Esophagus squamous epithelium (tissue), 4 donors: Measurements from ENCODE around the gene TTLL3.

Source experiments
- POLR2A ChIP-seq, 4 donors: fragments of 450-650 bp; IDR thresholded peaks; one replicate each; pipeline ENCODE4 v1.6.1; 2017; ENCODE audit warnings: antibody characterized with exemption in 4 of 4, mild to moderate bottlenecking in 4 of 4, moderate library complexity in 3 of 4
- TF ChIP-seq, protein P1 (sequence below), 6 experiments: fragments of 450-650 bp in 4 of 6; fragments of 200-600 bp in 2 of 6; sonication (generic) in 2 of 6; IDR thresholded peaks; one replicate each; pipeline ENCODE4 v1.5.1; 2016 to 2019; ENCODE audit warnings: antibody characterized with exemption in 6 of 6, mild to moderate bottlenecking in 4 of 6, moderate library complexity in 4 of 6

DNA sequence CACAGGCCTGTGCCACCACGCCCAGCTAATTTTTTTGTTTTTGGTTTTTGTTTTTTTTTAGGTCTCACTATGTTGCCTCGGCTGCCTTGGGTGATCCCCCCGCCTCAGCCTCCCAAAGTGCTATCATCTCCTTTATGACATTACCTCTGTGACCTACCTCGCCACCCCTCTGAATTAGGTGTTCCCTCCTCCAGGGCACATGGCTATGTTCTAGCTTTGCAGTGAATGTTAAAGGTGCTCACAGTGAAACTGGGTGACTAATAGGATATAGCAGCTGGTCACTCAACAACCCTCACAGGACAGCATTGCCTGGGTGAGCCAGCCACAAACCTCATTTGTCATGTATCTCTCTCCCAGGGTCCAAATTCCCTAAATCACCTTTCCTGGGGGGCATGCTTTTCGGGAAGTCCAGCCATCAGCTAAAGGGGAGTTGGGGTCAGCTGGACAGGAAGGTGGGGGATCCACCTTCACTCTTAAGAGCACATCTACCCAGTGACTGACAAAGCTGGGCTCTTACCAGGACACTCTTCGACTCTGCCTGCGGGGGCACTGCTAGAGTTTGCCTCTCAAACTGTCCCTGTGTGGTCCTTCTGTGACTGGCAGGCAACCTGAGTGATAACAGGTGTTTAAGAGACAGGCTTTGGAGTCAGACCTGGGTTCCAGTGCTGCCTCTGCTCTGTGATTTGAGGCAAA is 1.6 kb upstream of the TTLL3 start:
- TF ChIP-seq, protein P1, sequence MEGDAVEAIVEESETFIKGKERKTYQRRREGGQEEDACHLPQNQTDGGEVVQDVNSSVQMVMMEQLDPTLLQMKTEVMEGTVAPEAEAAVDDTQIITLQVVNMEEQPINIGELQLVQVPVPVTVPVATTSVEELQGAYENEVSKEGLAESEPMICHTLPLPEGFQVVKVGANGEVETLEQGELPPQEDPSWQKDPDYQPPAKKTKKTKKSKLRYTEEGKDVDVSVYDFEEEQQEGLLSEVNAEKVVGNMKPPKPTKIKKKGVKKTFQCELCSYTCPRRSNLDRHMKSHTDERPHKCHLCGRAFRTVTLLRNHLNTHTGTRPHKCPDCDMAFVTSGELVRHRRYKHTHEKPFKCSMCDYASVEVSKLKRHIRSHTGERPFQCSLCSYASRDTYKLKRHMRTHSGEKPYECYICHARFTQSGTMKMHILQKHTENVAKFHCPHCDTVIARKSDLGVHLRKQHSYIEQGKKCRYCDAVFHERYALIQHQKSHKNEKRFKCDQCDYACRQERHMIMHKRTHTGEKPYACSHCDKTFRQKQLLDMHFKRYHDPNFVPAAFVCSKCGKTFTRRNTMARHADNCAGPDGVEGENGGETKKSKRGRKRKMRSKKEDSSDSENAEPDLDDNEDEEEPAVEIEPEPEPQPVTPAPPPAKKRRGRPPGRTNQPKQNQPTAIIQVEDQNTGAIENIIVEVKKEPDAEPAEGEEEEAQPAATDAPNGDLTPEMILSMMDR (IDR thresholded peaks at IDR 0.05) = no peak
- TF ChIP-seq POLR2A (IDR thresholded peaks at IDR 0.05) = no peak
